ENCODE results near the gene CDS1. TPM values are rescaled to one million over a fixed set of nuclear protein-coding genes. Genes with fewer than 3 reads are reported as not detected.

Gene CDS1
- total RNA-seq, 4 donors from 2014 or later, result 0.59 to 8.8 (median 3.7) TPM; not detected in 1

DNA sequence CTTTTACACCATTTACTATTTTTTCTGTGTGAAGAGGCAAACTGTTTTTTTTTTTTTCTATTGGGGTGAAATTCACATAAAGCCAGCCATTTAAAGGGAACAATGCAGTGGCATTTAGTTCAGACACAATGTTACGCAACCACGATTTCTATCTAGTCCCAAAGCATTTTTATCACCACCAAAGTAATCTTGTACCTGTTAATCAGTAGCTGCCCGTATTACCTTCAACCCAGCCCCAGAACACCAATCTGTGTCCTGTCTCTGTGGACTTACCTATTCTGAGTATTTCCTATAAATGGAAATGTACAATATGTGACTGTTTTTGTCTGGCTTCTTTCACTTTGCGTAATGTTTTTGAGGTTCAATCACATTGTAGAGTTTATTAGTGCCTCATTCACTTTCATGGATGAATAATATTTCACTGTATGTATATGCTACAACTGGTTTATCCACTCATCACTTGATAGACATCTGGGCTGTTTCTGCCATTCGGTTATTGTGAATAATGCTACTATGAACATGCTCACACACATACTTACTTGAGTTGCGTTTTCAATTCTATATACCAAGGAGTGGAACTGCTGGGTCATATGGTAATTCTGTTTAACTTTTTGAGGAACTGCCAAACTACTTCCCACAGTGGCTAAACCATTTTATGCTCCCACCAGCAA is 116.2 kb downstream of the CDS1 start:
- DNase-seq, result no peak
- Histone ChIP-seq H3K4me1 (no peaks in the 10 kb centered on the region), H3K4me3 (no peak overlapping the region), H3K27me3 (no peaks in the 10 kb centered on the region), H3K36me3 (no peaks in the 10 kb centered on the region), H3K27ac (no peak overlapping the region), H3K9me3 (no peaks in the 10 kb centered on the region)
- TF ChIP-seq, protein P1, sequence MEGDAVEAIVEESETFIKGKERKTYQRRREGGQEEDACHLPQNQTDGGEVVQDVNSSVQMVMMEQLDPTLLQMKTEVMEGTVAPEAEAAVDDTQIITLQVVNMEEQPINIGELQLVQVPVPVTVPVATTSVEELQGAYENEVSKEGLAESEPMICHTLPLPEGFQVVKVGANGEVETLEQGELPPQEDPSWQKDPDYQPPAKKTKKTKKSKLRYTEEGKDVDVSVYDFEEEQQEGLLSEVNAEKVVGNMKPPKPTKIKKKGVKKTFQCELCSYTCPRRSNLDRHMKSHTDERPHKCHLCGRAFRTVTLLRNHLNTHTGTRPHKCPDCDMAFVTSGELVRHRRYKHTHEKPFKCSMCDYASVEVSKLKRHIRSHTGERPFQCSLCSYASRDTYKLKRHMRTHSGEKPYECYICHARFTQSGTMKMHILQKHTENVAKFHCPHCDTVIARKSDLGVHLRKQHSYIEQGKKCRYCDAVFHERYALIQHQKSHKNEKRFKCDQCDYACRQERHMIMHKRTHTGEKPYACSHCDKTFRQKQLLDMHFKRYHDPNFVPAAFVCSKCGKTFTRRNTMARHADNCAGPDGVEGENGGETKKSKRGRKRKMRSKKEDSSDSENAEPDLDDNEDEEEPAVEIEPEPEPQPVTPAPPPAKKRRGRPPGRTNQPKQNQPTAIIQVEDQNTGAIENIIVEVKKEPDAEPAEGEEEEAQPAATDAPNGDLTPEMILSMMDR (IDR thresholded peaks at IDR 0.05), result no peak
- no peak for TF ChIP-seq POLR2A (IDR thresholded peaks at IDR 0.05)
- intact Hi-C loops (cut with DNase I; ENCODE audit: low total_unique reads), result no loop called here

Small RNA genes within 50 kb of the gene (small RNA-seq; reads per million reads assigned to genes)
- gene RN7SL552P (not detected), gene RPL3P13 (not detected)

Other genes starting within 250 kb of the CDS1 start
- not detected for gene NKX6-1, start 83.8 kb upstream of the CDS1 start, total RNA-seq

All from uterus (tissue), 4 donors.